GM19193 (cell line): Measurements from ENCODE around the gene TMPRSS4.

Source experiments
- POLR2A ChIP-seq: IDR thresholded peaks from 4 replicates; pipeline ENCODE4 v1.6.1; 2011; ENCODE audit not compliant: insufficient read depth, insufficient read length; ENCODE audit errors: extremely low read depth

Gene TMPRSS4

GRCh38 chr11:118105657-118106305 is 28.9 kb downstream of the TMPRSS4 start:
- no peak for TF ChIP-seq POLR2A

GRCh38 chr11:118106789-118107335 is 30.0 kb downstream of the TMPRSS4 start:
- no peak for TF ChIP-seq POLR2A

- TF ChIP-seq POLR2A, result no peak
Measured at GRCh38 chr11:118108513-118108912, 31.6 kb downstream of the TMPRSS4 start.

- TF ChIP-seq POLR2A, result no peak
Measured at GRCh38 chr11:118109231-118109630, 32.4 kb downstream of the TMPRSS4 start.

GRCh38 chr11:118111019-118111743 is 34.3 kb downstream of the TMPRSS4 start:
- TF ChIP-seq POLR2A, result no peak

GRCh38 chr11:118111744-118112035 is 34.8 kb downstream of the TMPRSS4 start:
- no peak for TF ChIP-seq POLR2A

GRCh38 chr11:118112711-118113430 is 36.0 kb downstream of the TMPRSS4 start:
- no peak for TF ChIP-seq POLR2A

- no peak for TF ChIP-seq POLR2A
Measured at GRCh38 chr11:118114266-118114665, 37.4 kb downstream of the TMPRSS4 start.

- TF ChIP-seq POLR2A, result no peak
Measured at GRCh38 chr11:118115048-118115447, 38.2 kb downstream of the TMPRSS4 start.

- TF ChIP-seq POLR2A, result no peak
Measured at GRCh38 chr11:118117790-118118601, 41.1 kb downstream of the TMPRSS4 start.

- TF ChIP-seq POLR2A, result no peak
Measured at GRCh38 chr11:118120793-118121192, 43.9 kb downstream of the TMPRSS4 start.

GRCh38 chr11:118124929-118125535 is 48.2 kb downstream of the TMPRSS4 start:
- no peak for TF ChIP-seq POLR2A

- TF ChIP-seq POLR2A, result peak; percentile 36
Measured at GRCh38 chr11:118126082-118126838, 49.4 kb downstream of the TMPRSS4 start.

GRCh38 chr11:118128310-118128709 is 51.4 kb downstream of the TMPRSS4 start:
- TF ChIP-seq POLR2A, result no peak
